Measurements from ENCODE around the gene MICAL2. TPM values are rescaled to one million over a fixed set of nuclear protein-coding genes. Genes with fewer than 3 reads are reported as not detected.

Gene MICAL2
- total RNA-seq, 4 donors from 2014 or later = 196 to 550 (median 237) TPM

DNA sequence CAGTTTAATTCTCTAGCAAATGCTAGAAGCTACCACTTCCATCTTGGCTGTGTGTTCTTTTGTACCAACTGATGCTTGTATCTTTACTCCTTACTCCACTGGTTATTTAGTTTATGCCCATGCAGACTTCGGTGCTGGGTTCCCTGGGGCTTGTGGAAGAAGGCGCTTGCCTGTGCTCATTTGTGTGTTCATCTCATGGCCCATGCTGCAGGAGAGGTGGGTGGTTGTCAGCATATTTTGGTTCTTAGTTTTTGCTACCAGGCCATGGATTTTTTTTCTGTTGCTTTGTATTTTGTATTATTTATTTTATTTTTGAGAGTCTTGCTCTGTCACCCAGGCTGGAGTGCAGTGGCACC lies 22.4 kb downstream of the MICAL2 start:
- WGBS, 2 donors (ENCODE audit: low coverage in 1 of 2) = 96% methylated on average over 2 of the region's 2 CpGs; no CpG with 5 or more reads in 1 of the 2 donors
- Histone ChIP-seq H3K9me3 (no peaks in the 10 kb centered on the region), H3K36me3 (no peaks in the 10 kb centered on the region), H3K4me3 (no peak overlapping the region), H3K27ac (peak overlapping the region in 3 of 4 donors; percentile 33 to 82 (median 64)), H3K4me1 (peaks cover 0 to 85% (median 13%) of the 10 kb centered on the region in 3 donors), H3K27me3 (no peaks in the 10 kb centered on the region)
- ATAC-seq = no peak
- TF ChIP-seq EP300 (IDR thresholded peaks at IDR 0.05) (no peak), CTCF (IDR thresholded peaks at IDR 0.05) (no peak), POLR2A (IDR thresholded peaks at IDR 0.05) (no peak), POLR2AphosphoS5 (IDR thresholded peaks at IDR 0.05) (no peak)

GRCh38 chr11:12133547-12134235 lies 23.3 kb downstream of the MICAL2 start:
- no peak for ATAC-seq
- Histone ChIP-seq H3K9me3 (no peaks in the 10 kb centered on the region), H3K4me1 (peaks cover 7 to 95% (median 20%) of the 10 kb centered on the region in 3 donors), H3K27me3 (no peaks in the 10 kb centered on the region), H3K4me3 (no peak overlapping the region), H3K27ac (peak overlapping the region in 3 of 4 donors; percentile 42 to 84 (median 82)), H3K36me3 (no peaks in the 10 kb centered on the region)
- TF ChIP-seq POLR2AphosphoS5 (IDR thresholded peaks at IDR 0.05) (no peak), EP300 (IDR thresholded peaks at IDR 0.05) (no peak), CTCF (IDR thresholded peaks at IDR 0.05) (no peak), POLR2A (IDR thresholded peaks at IDR 0.05) (no peak)
- 74 to 91% methylated on average over 2 to 5 of the region's 5 CpGs for WGBS, 2 donors (ENCODE audit: low coverage in 1 of 2)

DNA sequence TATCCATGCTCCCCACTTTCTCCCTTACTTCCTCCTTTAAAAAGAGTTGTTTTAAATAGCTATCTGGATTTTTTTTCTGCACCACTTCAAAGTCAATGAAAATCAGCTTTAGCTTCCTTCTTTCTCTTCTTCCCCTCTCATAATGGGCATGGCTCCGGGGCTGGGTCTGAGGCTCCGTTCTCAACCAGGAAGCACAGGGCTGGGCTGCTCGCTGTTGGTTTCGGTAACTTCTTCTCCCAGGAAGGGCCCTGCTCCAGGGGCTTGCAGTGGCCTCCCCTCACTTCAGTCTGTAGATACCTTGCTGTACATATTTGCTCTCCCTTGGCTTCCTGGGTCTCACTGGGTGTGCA lies 23.8 kb downstream of the MICAL2 start:
- Histone ChIP-seq H3K4me1 (peaks cover 11 to 95% (median 25%) of the 10 kb centered on the region in 3 donors), H3K9me3 (no peaks in the 10 kb centered on the region), H3K36me3 (no peaks in the 10 kb centered on the region), H3K4me3 (no peak overlapping the region), H3K27me3 (no peaks in the 10 kb centered on the region), H3K27ac (peak overlapping the region in 3 of 4 donors; percentile 42 to 84 (median 82))
- no peak for ATAC-seq
- TF ChIP-seq EP300 (IDR thresholded peaks at IDR 0.05) (no peak), POLR2A (IDR thresholded peaks at IDR 0.05) (no peak), CTCF (IDR thresholded peaks at IDR 0.05) (no peak), POLR2AphosphoS5 (IDR thresholded peaks at IDR 0.05) (no peak)
- 40 to 91% methylated on average over 1 to 4 of the region's 4 CpGs for WGBS, 2 donors (ENCODE audit: low coverage in 1 of 2)

- Histone ChIP-seq H3K9me3 (no peaks in the 10 kb centered on the region), H3K4me1 (peaks cover 11 to 95% (median 31%) of the 10 kb centered on the region in 3 donors), H3K36me3 (no peaks in the 10 kb centered on the region), H3K27me3 (no peaks in the 10 kb centered on the region), H3K4me3 (no peak overlapping the region), H3K27ac (peak overlapping the region in 3 of 4 donors; percentile 82 to 90 (median 84))
- 100% methylated on average over 1 of the region's 1 CpG; no CpG with 5 or more reads in 1 of the 2 donors for WGBS, 2 donors (ENCODE audit: low coverage in 1 of 2)
- TF ChIP-seq POLR2A (IDR thresholded peaks at IDR 0.05) (no peak), POLR2AphosphoS5 (IDR thresholded peaks at IDR 0.05) (no peak), CTCF (IDR thresholded peaks at IDR 0.05) (no peak), EP300 (IDR thresholded peaks at IDR 0.05) (no peak)
- ATAC-seq = no peak
Observed at GRCh38 chr11:12135185-12135584, 24.8 kb downstream of the MICAL2 start.
